NB4 (cell line): ENCODE data around the gene ADAMTS16.

Experiments
- DNase-seq: peaks from one replicate; pipeline ENCODE4 v3.0.0; 2010; ENCODE audit warnings: low read depth
- H3K4me3 ChIP-seq: one replicate; pipeline ENCODE4 v1.5.1; 2011; ENCODE audit warnings: mild to moderate bottlenecking, low read depth, low read length, moderate library complexity
- MAX ChIP-seq: IDR thresholded peaks from 2 replicates; pipeline ENCODE4 v1.6.1; 2011; ENCODE audit warnings: low read depth, low read length
- MYC ChIP-seq: IDR thresholded peaks from 2 replicates; pipeline ENCODE4 v1.6.1; 2011; ENCODE audit warnings: low read depth, low read length
- POLR2A ChIP-seq: IDR thresholded peaks from 2 replicates; pipeline ENCODE4 v1.6.1; 2011; ENCODE audit warnings: mild to moderate bottlenecking; ENCODE audit not compliant: insufficient read length; ENCODE audit errors: extremely low read depth
- TF ChIP-seq, protein P1 (sequence below): IDR thresholded peaks from one replicate; pipeline ENCODE4 v1.5.1; 2012; ENCODE audit warnings: low read depth, low read length

ADAMTS16 gene

DNA sequence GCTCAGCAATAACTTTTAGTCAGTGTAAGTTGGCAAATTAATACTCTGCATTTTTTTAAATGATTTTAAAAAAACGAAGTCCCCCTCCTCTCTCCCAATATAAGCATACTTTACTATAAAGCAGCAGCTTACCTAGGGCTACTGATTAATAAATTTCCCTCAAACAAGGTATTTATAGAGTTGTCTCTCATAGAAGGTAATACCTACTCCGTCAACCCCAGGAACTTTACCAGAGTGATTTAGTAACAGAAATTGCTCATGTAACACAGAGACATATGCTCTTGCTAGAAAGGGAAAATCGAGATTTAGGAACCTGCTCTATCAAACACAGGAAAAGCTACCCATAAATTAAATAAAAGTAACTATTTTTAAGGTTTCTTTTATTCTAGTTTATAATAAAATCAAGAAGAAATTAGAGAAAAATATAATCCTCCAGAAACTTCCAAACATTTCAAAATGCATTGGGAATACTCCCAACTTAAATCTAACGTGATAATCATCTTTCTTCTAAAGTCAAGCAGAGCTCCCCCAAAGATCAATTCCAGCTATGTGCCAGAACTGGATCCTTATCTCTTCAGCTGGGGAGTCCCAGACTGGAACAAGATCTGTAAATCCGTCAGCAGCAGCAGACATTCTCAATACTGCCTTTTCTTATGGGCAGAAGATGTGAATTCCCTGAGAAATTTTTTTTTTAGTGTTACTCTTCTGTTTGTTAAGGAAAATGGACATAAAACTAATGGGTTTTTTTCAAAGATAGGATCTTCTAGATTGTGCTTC is 69.6 kb downstream of the ADAMTS16 start:
- DNase-seq, result no peak
- TF ChIP-seq, protein P1, sequence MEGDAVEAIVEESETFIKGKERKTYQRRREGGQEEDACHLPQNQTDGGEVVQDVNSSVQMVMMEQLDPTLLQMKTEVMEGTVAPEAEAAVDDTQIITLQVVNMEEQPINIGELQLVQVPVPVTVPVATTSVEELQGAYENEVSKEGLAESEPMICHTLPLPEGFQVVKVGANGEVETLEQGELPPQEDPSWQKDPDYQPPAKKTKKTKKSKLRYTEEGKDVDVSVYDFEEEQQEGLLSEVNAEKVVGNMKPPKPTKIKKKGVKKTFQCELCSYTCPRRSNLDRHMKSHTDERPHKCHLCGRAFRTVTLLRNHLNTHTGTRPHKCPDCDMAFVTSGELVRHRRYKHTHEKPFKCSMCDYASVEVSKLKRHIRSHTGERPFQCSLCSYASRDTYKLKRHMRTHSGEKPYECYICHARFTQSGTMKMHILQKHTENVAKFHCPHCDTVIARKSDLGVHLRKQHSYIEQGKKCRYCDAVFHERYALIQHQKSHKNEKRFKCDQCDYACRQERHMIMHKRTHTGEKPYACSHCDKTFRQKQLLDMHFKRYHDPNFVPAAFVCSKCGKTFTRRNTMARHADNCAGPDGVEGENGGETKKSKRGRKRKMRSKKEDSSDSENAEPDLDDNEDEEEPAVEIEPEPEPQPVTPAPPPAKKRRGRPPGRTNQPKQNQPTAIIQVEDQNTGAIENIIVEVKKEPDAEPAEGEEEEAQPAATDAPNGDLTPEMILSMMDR, result no peak
- TF ChIP-seq MYC, result no peak
- no peak for TF ChIP-seq POLR2A
- no peak for TF ChIP-seq MAX
- H3K4me3 ChIP-seq, result no peak overlapping the region

DNA sequence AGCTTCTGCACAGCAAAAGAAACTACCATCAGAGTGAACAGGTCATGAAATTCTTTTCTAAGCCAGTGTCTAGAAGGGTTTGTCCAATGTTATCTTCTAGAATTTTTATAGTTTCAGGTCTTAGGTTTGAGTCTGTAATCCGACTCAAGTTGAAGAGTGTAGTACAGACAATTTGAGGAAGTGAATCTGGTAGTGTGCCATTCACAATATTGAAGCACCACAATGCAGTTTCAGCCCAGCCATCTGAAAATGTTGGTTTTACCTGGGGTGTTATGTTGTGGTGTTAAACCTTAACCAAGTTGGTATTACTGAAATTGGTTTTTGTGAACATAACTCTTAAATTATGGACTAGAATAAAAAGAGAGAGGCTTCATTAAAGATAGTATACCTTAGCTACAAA is 77.2 kb downstream of the ADAMTS16 start:
- no peak overlapping the region for H3K4me3 ChIP-seq
- DNase-seq, result no peak
- TF ChIP-seq MAX (no peak), MYC (no peak), POLR2A (no peak)
- TF ChIP-seq, protein P1, result no peak

DNA sequence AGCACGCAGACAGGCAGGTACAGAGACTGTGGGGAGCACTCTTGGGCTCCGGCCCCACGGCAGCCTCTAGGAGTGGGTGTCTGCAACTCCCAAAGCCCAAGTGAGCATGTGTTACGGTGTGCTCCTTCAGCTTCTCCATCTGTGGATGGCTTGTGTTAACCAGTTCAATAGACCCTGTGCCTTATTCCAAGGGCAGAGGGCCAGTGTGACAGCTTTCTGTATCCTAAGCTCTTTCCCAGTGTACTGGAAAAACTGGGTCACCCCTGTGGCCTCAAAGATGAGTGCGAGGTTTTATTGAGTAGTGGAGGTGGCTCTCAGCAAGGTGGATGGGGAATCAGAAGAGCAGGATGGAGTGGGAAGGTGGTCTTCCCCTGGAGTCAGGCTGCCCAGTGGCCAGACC is 78.3 kb downstream of the ADAMTS16 start:
- no peak for DNase-seq

GRCh38 chr5:5219541-5219940 is 79.4 kb downstream of the ADAMTS16 start:
- TF ChIP-seq, protein P1, result no peak
- TF ChIP-seq POLR2A, result no peak
- no peak for TF ChIP-seq MYC
- no peak for TF ChIP-seq MAX
- DNase-seq, result no peak
- H3K4me3 ChIP-seq, result no peak overlapping the region

More for the DNA sequence above, 78.3 kb downstream of the ADAMTS16 start:
- no peak overlapping the region for H3K4me3 ChIP-seq
- TF ChIP-seq POLR2A (no peak), MAX (no peak), MYC (no peak)
- TF ChIP-seq, protein P1, result no peak

- TF ChIP-seq MYC (no peak), POLR2A (no peak)
- TF ChIP-seq, protein P1, result no peak
Measured at GRCh38 chr5:5220901-5221631, 80.9 kb downstream of the ADAMTS16 start.

More at GRCh38 chr5:5220901-5221631, 80.9 kb downstream of the ADAMTS16 start:
- DNase-seq, result no peak
- no peak overlapping the region for H3K4me3 ChIP-seq
